KMS-11 (cell line): ENCODE measurements around the gene CAMK4.

Experiments
- H2AFZ ChIP-seq: fragments of 200-600 bp; sonication (generic); 2 replicates; pipeline ENCODE4 v1.6.1; 2016; ENCODE audit warnings: antibody characterized with exemption, mixed run types, low read depth
- H3K27ac ChIP-seq: fragments of 200-600 bp; sonication (generic); 2 replicates; pipeline ENCODE4 v1.6.1; 2016; ENCODE audit warnings: mild to moderate bottlenecking, mixed run types
- H3K27me3 ChIP-seq: fragments of 200-600 bp; sonication (generic); 2 replicates; pipeline ENCODE4 v1.6.1; 2017; ENCODE audit warnings: mild to moderate bottlenecking, low read depth, mixed run types, moderate library complexity; ENCODE audit not compliant: insufficient read depth
- H3K36me3 ChIP-seq: fragments of 200-600 bp; sonication (generic); 2 replicates; pipeline ENCODE4 v1.6.1; 2017; ENCODE audit warnings: mild to moderate bottlenecking, mixed run types; ENCODE audit not compliant: insufficient read depth
- H3K4me1 ChIP-seq: fragments of 200-600 bp; sonication (generic); 2 replicates; pipeline ENCODE4 v1.6.1; 2016; ENCODE audit warnings: mild to moderate bottlenecking, low read depth, mixed run types; ENCODE audit not compliant: poor library complexity, severe bottlenecking
- H3K4me2 ChIP-seq: fragments of 200-600 bp; sonication (generic); 2 replicates; pipeline ENCODE4 v1.7.0; 2016; ENCODE audit warnings: mild to moderate bottlenecking, mixed run types
- H3K4me3 ChIP-seq: fragments of 200-600 bp; sonication (generic); IDR thresholded peaks from 2 replicates; pipeline ENCODE4 v1.6.1; 2017; ENCODE audit warnings: low read depth, low read length, mixed read lengths; ENCODE audit not compliant: insufficient read depth
- H3K79me2 ChIP-seq: fragments of 200-600 bp; sonication (generic); 2 replicates; pipeline ENCODE4 v1.6.1; 2016; ENCODE audit warnings: low read depth, mixed run types; ENCODE audit not compliant: insufficient read depth
- H3K9ac ChIP-seq: fragments of 200-600 bp; sonication (generic); 2 replicates; pipeline ENCODE4 v1.6.1; 2016; ENCODE audit warnings: mild to moderate bottlenecking, mixed run types
- H4K20me1 ChIP-seq: fragments of 200-600 bp; sonication (generic); 2 replicates; pipeline ENCODE4 v1.6.1; 2016; ENCODE audit warnings: mild to moderate bottlenecking, mixed run types; ENCODE audit not compliant: insufficient read depth
- CTCF ChIP-seq: fragments of 200-600 bp; sonication (generic); conservative IDR thresholded peaks from 2 replicates; pipeline ENCODE4 v1.6.1; 2017; ENCODE audit warnings: low read depth, mild to moderate bottlenecking, antibody characterized with exemption, low read length, moderate library complexity, mixed read lengths

The CAMK4 gene

GRCh38 chr5:111367115-111367514, 142.9 kb downstream of the CAMK4 start:
- H2AFZ ChIP-seq, result no peak overlapping the region
- H3K27ac ChIP-seq, result no peak overlapping the region
- H3K79me2 ChIP-seq, result no peaks in the 10 kb centered on the region
- H3K4me1 ChIP-seq, result no peaks in the 10 kb centered on the region
- no peak for TF ChIP-seq CTCF
- H3K4me3 ChIP-seq, result no peak overlapping the region
- H4K20me1 ChIP-seq, result no peaks in the 10 kb centered on the region
- no peak overlapping the region for H3K4me2 ChIP-seq
- H3K36me3 ChIP-seq, result no peaks in the 10 kb centered on the region
- H3K27me3 ChIP-seq, result no peaks in the 10 kb centered on the region
- no peak overlapping the region for H3K9ac ChIP-seq

GRCh38 chr5:111372799-111373198, 148.6 kb downstream of the CAMK4 start:
- H3K27ac ChIP-seq, result no peak overlapping the region
- no peaks in the 10 kb centered on the region for H3K4me1 ChIP-seq
- H3K79me2 ChIP-seq, result no peaks in the 10 kb centered on the region
- H3K9ac ChIP-seq, result no peak overlapping the region
- TF ChIP-seq CTCF, result no peak
- H3K4me3 ChIP-seq, result no peak overlapping the region
- H3K4me2 ChIP-seq, result no peak overlapping the region
- no peaks in the 10 kb centered on the region for H3K36me3 ChIP-seq
- no peaks in the 10 kb centered on the region for H3K27me3 ChIP-seq
- H4K20me1 ChIP-seq, result no peaks in the 10 kb centered on the region
- H2AFZ ChIP-seq, result no peak overlapping the region

GRCh38 chr5:111374380-111374779, 150.2 kb downstream of the CAMK4 start:
- no peak for TF ChIP-seq CTCF
- H3K4me2 ChIP-seq, result no peak overlapping the region
- no peak overlapping the region for H2AFZ ChIP-seq
- no peaks in the 10 kb centered on the region for H3K4me1 ChIP-seq
- no peak overlapping the region for H3K9ac ChIP-seq
- H3K4me3 ChIP-seq, result no peak overlapping the region
- H3K36me3 ChIP-seq, result no peaks in the 10 kb centered on the region
- no peaks in the 10 kb centered on the region for H3K79me2 ChIP-seq
- H3K27me3 ChIP-seq, result no peaks in the 10 kb centered on the region
- no peaks in the 10 kb centered on the region for H4K20me1 ChIP-seq
- no peak overlapping the region for H3K27ac ChIP-seq

GRCh38 chr5:111375645-111376044, 151.5 kb downstream of the CAMK4 start:
- H3K4me3 ChIP-seq, result no peak overlapping the region
- no peaks in the 10 kb centered on the region for H3K4me1 ChIP-seq
- no peaks in the 10 kb centered on the region for H3K36me3 ChIP-seq
- H3K27ac ChIP-seq, result no peak overlapping the region
- H2AFZ ChIP-seq, result no peak overlapping the region
- no peaks in the 10 kb centered on the region for H3K27me3 ChIP-seq
- no peak overlapping the region for H3K4me2 ChIP-seq
- H3K9ac ChIP-seq, result no peak overlapping the region
- TF ChIP-seq CTCF, result no peak
- no peaks in the 10 kb centered on the region for H3K79me2 ChIP-seq
- no peaks in the 10 kb centered on the region for H4K20me1 ChIP-seq

GRCh38 chr5:111377306-111377705, 153.1 kb downstream of the CAMK4 start:
- Histone ChIP-seq H2AFZ (no peak overlapping the region), H3K27me3 (no peaks in the 10 kb centered on the region), H3K79me2 (no peaks in the 10 kb centered on the region), H4K20me1 (no peaks in the 10 kb centered on the region), H3K9ac (no peak overlapping the region), H3K4me3 (no peak overlapping the region), H3K36me3 (no peaks in the 10 kb centered on the region), H3K4me1 (no peaks in the 10 kb centered on the region), H3K27ac (no peak overlapping the region), H3K4me2 (no peak overlapping the region)
- no peak for TF ChIP-seq CTCF
